A549 (cell line): ENCODE measurements around the gene NOP9. TPM values are rescaled to one million over a fixed set of nuclear protein-coding genes. Genes with fewer than 3 reads are reported as not detected.

ENCODE experiments used
- ATAC-seq, 2 experiments: fragments of 200-7000 bp in 1 of 2; fragments of >200 bp in 1 of 2; cut with Nextera tagmentation in 1 of 2; cut with Tn5 transposase in 1 of 2; 3 replicates each; pipeline versions ENCODE4 v1.8.0 to v1.9.1; 2018 to 2020; ENCODE audit warnings: mild to moderate bottlenecking in 1 of 2, moderate library complexity in 1 of 2
- CTCF ChIA-PET: fragments of 300-600 bp; sonication (Branson Sonifier 250); formaldehyde crosslinking; extraction: SDS; loops from one replicate; lab custom pipeline; 2021; ENCODE audit warnings: antibody characterized with exemption, inconsistent platforms; lab: Yijun Ruan, JAX
- POLR2A ChIA-PET: fragments of 350-600 bp; formaldehyde crosslinking; extraction: SDS; loops from one replicate; lab custom pipeline; 2021; ENCODE audit warnings: antibody characterized with exemption, inconsistent platforms; lab: Yijun Ruan, JAX
- DNase-seq, 2 experiments: peaks; one replicate each; pipeline versions ENCODE4 v3.0.0 to v3.0.0-alpha.2; 2011 to 2016; ENCODE audit warnings: low read depth in 1 of 2, low spot score in 1 of 2
- FAIRE-seq: peaks from 2 replicates; lab custom pipeline; 2011; peaks lifted over from hg19 to GRCh38; lab: Jason Lieb, UNC
- H3K27ac ChIP-seq, 2 experiments: fragments of >200 bp; sonication (Bioruptor Twin); formaldehyde crosslinking; 3 replicates each; pipeline ENCODE4 v1.5.1; 2016 to 2017
- H3K4me1 ChIP-seq: fragments of >200 bp; sonication (Bioruptor Twin); formaldehyde crosslinking; 3 replicates; pipeline ENCODE4 v1.6.1; 2016
- H3K4me2 ChIP-seq: fragments of >200 bp; sonication (Bioruptor Twin); formaldehyde crosslinking; 3 replicates; pipeline ENCODE4 v1.6.1; 2016
- H3K4me3 ChIP-seq: fragments of >200 bp; sonication (Bioruptor Twin); formaldehyde crosslinking; 3 replicates; pipeline ENCODE4 v1.5.1; 2016
- H3K9me3 ChIP-seq: fragments of >200 bp; sonication (Bioruptor Twin); formaldehyde crosslinking; 3 replicates; pipeline ENCODE4 v1.6.1; 2016
- CBX8 ChIP-seq: fragments of 200-600 bp; sonication (generic); IDR thresholded peaks from 2 replicates; pipeline ENCODE4 v1.6.1; 2016
- CEBPB ChIP-seq, 2 experiments: fragments of >200 bp in 1 of 2; sonication (Bioruptor Twin) in 1 of 2; formaldehyde crosslinking in 1 of 2; IDR thresholded peaks; 2 replicates each; pipeline ENCODE4 v1.6.1; 2012 to 2016
- CTCF ChIP-seq: fragments of >200 bp; sonication (Bioruptor Twin); formaldehyde crosslinking; IDR thresholded peaks from 3 replicates; pipeline ENCODE4 v1.5.1; 2016
- EHF ChIP-seq: fragments of 250-450 bp; sonication (Bioruptor Pico); IDR thresholded peaks from 2 replicates; pipeline ENCODE4 v1.5.0; 2020; ENCODE audit warnings: mild to moderate bottlenecking
- EHMT2 ChIP-seq: fragments of 200-600 bp; sonication (generic); IDR thresholded peaks from 2 replicates; pipeline ENCODE4 v1.6.1; 2016; ENCODE audit warnings: antibody characterized with exemption, low read depth, mild to moderate bottlenecking, moderate library complexity
- HDAC2 ChIP-seq: fragments of 200-600 bp; sonication (generic); IDR thresholded peaks from 2 replicates; pipeline ENCODE4 v1.6.1; 2016
- HEYL ChIP-seq: fragments of 250-450 bp; sonication (Bioruptor Pico); IDR thresholded peaks from 2 replicates; pipeline ENCODE4 v1.8.0; 2021; ENCODE audit warnings: mild to moderate bottlenecking, moderate library complexity
- HMGXB4 ChIP-seq: fragments of 250-450 bp; sonication (Bioruptor Pico); IDR thresholded peaks from 2 replicates; pipeline ENCODE4 v1.5.0; 2021; ENCODE audit warnings: mild to moderate bottlenecking, moderate library complexity, borderline replicate concordance
- HOXA7 ChIP-seq: fragments of 250-450 bp; sonication (Bioruptor Pico); IDR thresholded peaks from 2 replicates; pipeline ENCODE4 v1.5.0; 2020; ENCODE audit warnings: mild to moderate bottlenecking, moderate library complexity
- JUN ChIP-seq, 2 experiments: fragments of >200 bp; sonication (Bioruptor Twin); formaldehyde crosslinking; IDR thresholded peaks; 2 replicates in 1 of 2; 3 replicates in 1 of 2; pipeline ENCODE4 v1.6.1; 2016 to 2017
- JUNB ChIP-seq: fragments of >200 bp; sonication (Bioruptor Twin); formaldehyde crosslinking; IDR thresholded peaks from 2 replicates; pipeline ENCODE4 v1.6.1; 2016
- KDM1A ChIP-seq: fragments of 200-600 bp; sonication (generic); IDR thresholded peaks from 2 replicates; pipeline ENCODE4 v1.6.1; 2016; ENCODE audit warnings: low read depth, mild to moderate bottlenecking
- MAFK ChIP-seq: fragments of 450-650 bp; IDR thresholded peaks from 2 replicates; pipeline ENCODE4 v1.6.1; 2014; ENCODE audit not compliant: partially characterized antibody
- MAX ChIP-seq: IDR thresholded peaks from 2 replicates; pipeline ENCODE4 v1.6.1; 2012
- NPAS2 ChIP-seq: fragments of 250-450 bp; sonication (Bioruptor Pico); IDR thresholded peaks from 2 replicates; pipeline ENCODE4 v1.8.0; 2022; ENCODE audit warnings: mild to moderate bottlenecking, moderate library complexity, borderline replicate concordance
- NR3C1 ChIP-seq: fragments of >200 bp; sonication (Bioruptor Twin); formaldehyde crosslinking; IDR thresholded peaks from 3 replicates; pipeline ENCODE4 v1.6.1; 2017
- PBX3 ChIP-seq: IDR thresholded peaks from 2 replicates; pipeline ENCODE4 v1.6.1; 2012
- RAD21 ChIP-seq, 2 experiments: fragments of >200 bp in 1 of 2; sonication (Bioruptor Twin) in 1 of 2; formaldehyde crosslinking in 1 of 2; IDR thresholded peaks in 1 of 2; conservative IDR thresholded peaks in 1 of 2; 2 replicates in 1 of 2; 3 replicates in 1 of 2; pipeline ENCODE4 v1.6.1; 2012 to 2018; ENCODE audit warnings: inconsistent platforms in 1 of 2
- RFX5 ChIP-seq: fragments of 450-650 bp; IDR thresholded peaks from 2 replicates; pipeline ENCODE4 v1.7.1; 2014; ENCODE audit warnings: antibody characterized with exemption, mild to moderate bottlenecking, moderate library complexity
- RNF2 ChIP-seq: fragments of 200-600 bp; sonication (generic); IDR thresholded peaks from 2 replicates; pipeline ENCODE4 v1.6.1; 2016; ENCODE audit warnings: low read depth, mild to moderate bottlenecking, antibody characterized with exemption, moderate library complexity, borderline replicate concordance
- SREBF2 ChIP-seq: fragments of 450-650 bp; IDR thresholded peaks from 2 replicates; pipeline ENCODE4 v1.6.1; 2014; ENCODE audit warnings: mild to moderate bottlenecking, moderate library complexity
- USF2 ChIP-seq: fragments of 450-650 bp; IDR thresholded peaks from 2 replicates; pipeline ENCODE4 v1.6.1; 2014; ENCODE audit warnings: antibody characterized with exemption
- ZC3H11A ChIP-seq: fragments of 450-650 bp; IDR thresholded peaks from 2 replicates; pipeline ENCODE4 v1.6.1; 2014; ENCODE audit warnings: antibody characterized with exemption, mild to moderate bottlenecking
- ZFP36 ChIP-seq: fragments of 450-650 bp; IDR thresholded peaks from 2 replicates; pipeline ENCODE4 v1.6.1; 2014; ENCODE audit warnings: borderline replicate concordance; ENCODE audit not compliant: partially characterized antibody
- WGBS: methylation state at CpG from one replicate; pipeline ENCODE4 v1.1.6; 2017; ENCODE audit errors: missing lambda C conversion rate; 5-methylcytosine and 5-hydroxymethylcytosine counted together
- polyA plus RNA-seq, 4 experiments: library from polyadenylated mRNA; depleted of rRNA in 3 of 4; stranded (reverse); fragments of >200 nt; fragmentation: RNase III in 1 of 4; extraction: RNeasy Plus Mini Kit Qiagen cat#74134 plus additional on column Dnase treatment in 1 of 4; gene quantifications; 2 replicates in 3 of 4; 3 replicates in 1 of 4; pipeline ENCODE4 v1.2.3, GENCODE V29; 2011 to 2017

NOP9 gene
- polyA plus RNA-seq, 2 of the 4 experiments (the other 2 are of a cell fraction), result 16.5 to 24.5 TPM

- TF ChIP-seq JUNB (no peak), CBX8 (no peak), RFX5 (no peak)
- TF ChIP-seq, all 56 proteins: peak for 0
- ChIA-PET CTCF (interaction anchor here (0.8 to 34.0 kb wide), 5 partner anchors 9 to 35 kb away, joined by 3 to 469 read pairs (median 4); partner anchors contain the start of genes CIDEB, DHRS1, LTB4R and LTB4R2), POLR2A (no interaction called here)
- Histone ChIP-seq H3K27ac (no peak overlapping the region), H3K4me3 (no peak overlapping the region), H3K4me1 (0 out of 3 replicates have a peak, but pooled peaks cover 2% of the 10 kb centered on the region), H3K9me3 (no peaks in the 10 kb centered on the region), H3K4me2 (no peak overlapping the region)
- ATAC-seq (no peak), FAIRE-seq (no peak), DNase-seq (no peak)
- 86% methylated on average over 6 of the region's 6 CpGs for WGBS
Observed at GRCh38 chr14:24277071-24277470, 22.6 kb upstream of the NOP9 start.

GRCh38 chr14:24277606-24278321 is 21.9 kb upstream of the NOP9 start:
- WGBS, result 86% methylated on average over 11 of the region's 11 CpGs
- CTCF ChIA-PET, result interaction anchor here (0.8 to 34.0 kb wide), 5 partner anchors 8 to 35 kb away, joined by 3 to 469 read pairs (median 7); partner anchors contain the start of genes CIDEB, DHRS1, LTB4R and LTB4R2
- Histone ChIP-seq H3K4me3 (no peak overlapping the region), H3K4me1 (no peaks in the 10 kb centered on the region), H3K9me3 (no peaks in the 10 kb centered on the region), H3K27ac (no peak overlapping the region), H3K4me2 (no peak overlapping the region)
- no peak for DNase-seq
- FAIRE-seq, result no peak
- ATAC-seq, result no peak
- TF ChIP-seq RNF2 (no peak), USF2 (no peak), CEBPB (IDR thresholded peaks at IDR 0.05) (no peak), EHF (CRISPR knock-in tag) (no peak), ZFP36 (no peak), HDAC2 (no peak), RAD21 (conservative IDR thresholded peaks at IDR 0.05 in 1 of 2, IDR thresholded peaks at IDR 0.05 in 1 of 2) (no peak), SREBF2 (no peak), JUN (IDR thresholded peaks at IDR 0.05) (no peak), EHMT2 (no peak), KDM1A (no peak), MAX (no peak), PBX3 (no peak), HMGXB4 (CRISPR knock-in tag) (no peak), ZC3H11A (no peak)
- POLR2A ChIA-PET, result no interaction called here

GRCh38 chr14:24278424-24278823 is 21.2 kb upstream of the NOP9 start:
- WGBS, result 83% methylated on average over 5 of the region's 5 CpGs
- H3K27ac ChIP-seq, result no peak overlapping the region
- POLR2A ChIA-PET, result no interaction called here

More at GRCh38 chr14:24278424-24278823, 21.2 kb upstream of the NOP9 start:
- FAIRE-seq (no peak), DNase-seq (no peak), ATAC-seq (no peak)
- TF ChIP-seq HEYL (CRISPR knock-in tag) (no peak), NR3C1 (no peak), EHMT2 (no peak), NPAS2 (CRISPR knock-in tag) (no peak), HOXA7 (CRISPR knock-in tag) (no peak), MAFK (no peak), EHF (CRISPR knock-in tag) (no peak), CTCF (no peak)
- H3K9me3 ChIP-seq, result no peaks in the 10 kb centered on the region
- CTCF ChIA-PET, result interaction anchor here (2.1 to 34.0 kb wide), 2 partner anchors 25 to 36 kb away, joined by 7 to 469 read pairs; partner anchors contain the start of genes CIDEB, DHRS1, LTB4R and LTB4R2
- H3K4me3 ChIP-seq, result no peak overlapping the region
- H3K4me1 ChIP-seq, result no peaks in the 10 kb centered on the region
- H3K4me2 ChIP-seq, result no peak overlapping the region
